ENCODE data around the gene CEP112.
A peak's percentile ranks its signal among the peaks of the same experiment; 100 is the strongest.
"Not testable (repeated sequence)": the region's sequence is repeated elsewhere in the genome, so short reads cannot be mapped to it uniquely, and the experiment has no call there.

CEP112 gene

GRCh38 chr17:66165537-66166123, 26.3 kb downstream of the CEP112 start:
- DNase-seq (ENCODE audit: low read depth): peak; percentile 84
- TF ChIP-seq CTCF (conservative IDR thresholded peaks at IDR 0.05; ENCODE audit: low read depth, low read length): peak; percentile 63
- H3K4me3 ChIP-seq (ENCODE audit: low read depth, low read length): no peak overlapping the region

- DNase-seq (ENCODE audit: low read depth); H3K4me3 ChIP-seq (ENCODE audit: low read depth, low read length): not testable (repeated sequence)
Measured at GRCh38 chr17:66155055-66155454, 36.9 kb downstream of the CEP112 start.

GRCh38 chr17:66152756-66153155, 39.2 kb downstream of the CEP112 start:
- peak; percentile 53 for DNase-seq (ENCODE audit: low read depth)
- no peak for TF ChIP-seq CTCF (conservative IDR thresholded peaks at IDR 0.05; ENCODE audit: low read depth, low read length)

GRCh38 chr17:66150708-66151107, 41.2 kb downstream of the CEP112 start:
- no peak for TF ChIP-seq CTCF (conservative IDR thresholded peaks at IDR 0.05; ENCODE audit: low read depth, low read length)
- DNase-seq (ENCODE audit: low read depth): no peak
- no peak overlapping the region for H3K4me3 ChIP-seq (ENCODE audit: low read depth, low read length)

More at GRCh38 chr17:66152756-66153155, 39.2 kb downstream of the CEP112 start:
- no peak overlapping the region for H3K4me3 ChIP-seq (ENCODE audit: low read depth, low read length)

- DNase-seq (ENCODE audit: low read depth): no peak
- TF ChIP-seq CTCF (conservative IDR thresholded peaks at IDR 0.05; ENCODE audit: low read depth, low read length): no peak
Measured at GRCh38 chr17:66149562-66149961, 42.4 kb downstream of the CEP112 start.

GRCh38 chr17:66146394-66146793, 45.5 kb downstream of the CEP112 start:
- TF ChIP-seq CTCF (conservative IDR thresholded peaks at IDR 0.05; ENCODE audit: low read depth, low read length): no peak

More at GRCh38 chr17:66149562-66149961, 42.4 kb downstream of the CEP112 start:
- no peak overlapping the region for H3K4me3 ChIP-seq (ENCODE audit: low read depth, low read length)

GRCh38 chr17:66143657-66144282, 48.2 kb downstream of the CEP112 start:
- H3K4me3 ChIP-seq (ENCODE audit: low read depth, low read length): no peak overlapping the region
- no peak for DNase-seq (ENCODE audit: low read depth)
- no peak for TF ChIP-seq CTCF (conservative IDR thresholded peaks at IDR 0.05; ENCODE audit: low read depth, low read length)

More at GRCh38 chr17:66146394-66146793, 45.5 kb downstream of the CEP112 start:
- no peak for DNase-seq (ENCODE audit: low read depth)
- no peak overlapping the region for H3K4me3 ChIP-seq (ENCODE audit: low read depth, low read length)
